Measurements from ENCODE around the gene PSMA5.
A peak's percentile ranks its signal among the peaks of the same experiment; 100 is the strongest.
"Not testable (repeated sequence)": the region's sequence is repeated elsewhere in the genome, so short reads cannot be mapped to it uniquely, and the experiment has no call there.

The PSMA5 gene

GRCh38 chr1:109432336-109432735 is 6.1 kb upstream of the PSMA5 start:
- no peak for DNase-seq (ENCODE audit: low read depth)

GRCh38 chr1:109427171-109427467 is 871 bp upstream of the PSMA5 start:
- no peak for DNase-seq (ENCODE audit: low read depth)

- DNase-seq (ENCODE audit: low read depth), result peak; percentile 31
Observed at GRCh38 chr1:109425391-109426280, 612 bp downstream of the PSMA5 start.

- DNase-seq (ENCODE audit: low read depth), result no peak
Observed at GRCh38 chr1:109423498-109423897, 2.8 kb downstream of the PSMA5 start.

GRCh38 chr1:109412551-109412950 is 13.7 kb downstream of the PSMA5 start:
- DNase-seq (ENCODE audit: low read depth), result no peak

- DNase-seq (ENCODE audit: low read depth), result no peak
Observed at GRCh38 chr1:109404838-109405237, 21.4 kb downstream of the PSMA5 start.

GRCh38 chr1:109402025-109402424 is 24.2 kb downstream of the PSMA5 start:
- DNase-seq (ENCODE audit: low read depth), result no peak

GRCh38 chr1:109400035-109400655 is 26.1 kb downstream of the PSMA5 start:
- DNase-seq (ENCODE audit: low read depth), result no peak

- peak; percentile 49 for DNase-seq (ENCODE audit: low read depth)
Observed at GRCh38 chr1:109399326-109399957, 26.8 kb downstream of the PSMA5 start.

- DNase-seq (ENCODE audit: low read depth), result no peak
Observed at GRCh38 chr1:109398343-109399225, 27.7 kb downstream of the PSMA5 start.

- peak; percentile 57 for DNase-seq (ENCODE audit: low read depth)
Observed at GRCh38 chr1:109397581-109398342, 28.5 kb downstream of the PSMA5 start, which contains the start of gene SORT1. SORT1 (minus strand) TSS chr1:109397918; CDS start chr1:109397892, 26 bp downstream.

GRCh38 chr1:109396871-109397580 is 29.2 kb downstream of the PSMA5 start:
- no peak for DNase-seq (ENCODE audit: low read depth)

- DNase-seq (ENCODE audit: low read depth), result no peak
Observed at GRCh38 chr1:109396513-109396839, 29.8 kb downstream of the PSMA5 start.

GRCh38 chr1:109395602-109396512 is 30.4 kb downstream of the PSMA5 start:
- no peak for DNase-seq (ENCODE audit: low read depth)

GRCh38 chr1:109395282-109395599 is 31.0 kb downstream of the PSMA5 start:
- not testable (repeated sequence) for DNase-seq (ENCODE audit: low read depth)

GRCh38 chr1:109394591-109395281 is 31.5 kb downstream of the PSMA5 start:
- DNase-seq (ENCODE audit: low read depth), result no peak

GRCh38 chr1:109393617-109394233 is 32.5 kb downstream of the PSMA5 start:
- no peak for DNase-seq (ENCODE audit: low read depth)

- DNase-seq (ENCODE audit: low read depth), result no peak
Observed at GRCh38 chr1:109392788-109393616, 33.2 kb downstream of the PSMA5 start.

Data from HS-5 (cell line).